A673 (cell line): ENCODE measurements around the gene RAP1GAP. TPM values are rescaled to one million over a fixed set of nuclear protein-coding genes. Genes with fewer than 3 reads are reported as not detected.

Source experiments
- BruUV-seq: library from RNA; stranded (reverse); fragments of 400-500 nt; replicated peaks from 2 replicates; lab custom pipeline; 2021; lab: Mats Ljungman, UMichigan
- CTCF ChIA-PET: fragments of 300-600 bp; sonication (Branson Sonifier 250); formaldehyde crosslinking; loops from one replicate; lab custom pipeline; 2022; ENCODE audit warnings: antibody characterized with exemption; lab: Charles Lee
- POLR2A ChIA-PET: fragments of 300-600 bp; sonication (Branson Sonifier 250); formaldehyde crosslinking; loops from one replicate; lab custom pipeline; 2022; ENCODE audit warnings: antibody characterized with exemption; ENCODE audit not compliant: low non-redundant PET; lab: Charles Lee
- DNase-seq: peaks from one replicate; pipeline ENCODE4 v3.0.0-alpha.2; 2015; ENCODE audit warnings: low spot score
- H3K27ac ChIP-seq: fragments of 200-600 bp; sonication (generic); 2 replicates; pipeline ENCODE4 v1.5.1; 2016; ENCODE audit warnings: mixed run types, low read depth, mild to moderate bottlenecking, mixed read lengths, antibody characterized with exemption, low read length; ENCODE audit not compliant: poor library complexity, severe bottlenecking
- H3K27me3 ChIP-seq: fragments of 200-600 bp; sonication (generic); replicated peaks from 2 replicates; pipeline ENCODE4 v1.6.1; 2017; ENCODE audit warnings: mixed run types, low read depth, mild to moderate bottlenecking, mixed read lengths, antibody characterized with exemption, low read length; ENCODE audit not compliant: insufficient read depth, poor library complexity
- H3K36me3 ChIP-seq: fragments of 200-600 bp; sonication (generic); 2 replicates; pipeline ENCODE4 v1.6.1; 2016; ENCODE audit warnings: mixed run types, mild to moderate bottlenecking, mixed read lengths, antibody characterized with exemption, low read length; ENCODE audit not compliant: insufficient read depth, poor library complexity, severe bottlenecking
- H3K4me1 ChIP-seq: fragments of 200-600 bp; sonication (generic); 2 replicates; pipeline ENCODE4 v1.6.1; 2017; ENCODE audit warnings: mixed run types, mild to moderate bottlenecking, mixed read lengths, antibody characterized with exemption, low read length; ENCODE audit not compliant: insufficient read depth, poor library complexity, severe bottlenecking
- H3K4me3 ChIP-seq: fragments of 200-600 bp; sonication (generic); 2 replicates; pipeline ENCODE4 v1.5.1; 2016; ENCODE audit warnings: low read depth, mixed run types, mild to moderate bottlenecking, mixed read lengths, low read length; ENCODE audit not compliant: poor library complexity, severe bottlenecking
- H3K9me3 ChIP-seq: fragments of 200-600 bp; sonication (generic); 2 replicates; pipeline ENCODE4 v1.6.1; 2016; ENCODE audit warnings: mixed run types, low read depth, mild to moderate bottlenecking, mixed read lengths, antibody characterized with exemption, low read length; ENCODE audit not compliant: poor library complexity, severe bottlenecking
- EZH2 ChIP-seq: fragments of 200-600 bp; sonication (generic); IDR thresholded peaks from 2 replicates; pipeline ENCODE4 v1.6.1; 2017; ENCODE audit warnings: borderline replicate concordance, low read depth, mild to moderate bottlenecking, mixed read lengths, antibody characterized with exemption, low read length; ENCODE audit not compliant: poor library complexity, severe bottlenecking
- intact Hi-C: fragments of 100-400 bp; cut with micrococcal nuclease; formaldehyde crosslinking; loops from one replicate; pipeline ENCODE4 v1.10.0; 2022; ENCODE audit not compliant: unreplicated experiment
- total RNA-seq: library from RNA; stranded (reverse); gene quantifications from 2 replicates; pipeline ENCODE4 v1.2.3, GENCODE V29; 2021
- TF ChIP-seq, protein P1 (sequence below): fragments of 300-800, 200-600 bp; sonication (generic); conservative IDR thresholded peaks from 2 replicates; pipeline ENCODE4 v1.5.1; 2017; ENCODE audit warnings: low read depth, mild to moderate bottlenecking, antibody characterized with exemption, low read length, moderate library complexity, mixed read lengths

The RAP1GAP gene
- total RNA-seq, 1 experiment from 2014 or later = 37.7 TPM

- H3K27me3 ChIP-seq = no peaks in the 10 kb centered on the region
- intact Hi-C loops = loop anchor here (5.0 to 10.0 kb wide), 4 partner anchors 147 to 758 kb away; no protein-coding TSS in a partner anchor
- no peak overlapping the region for H3K27ac ChIP-seq
- DNase-seq = peak; percentile 75
- TF ChIP-seq, protein P1, sequence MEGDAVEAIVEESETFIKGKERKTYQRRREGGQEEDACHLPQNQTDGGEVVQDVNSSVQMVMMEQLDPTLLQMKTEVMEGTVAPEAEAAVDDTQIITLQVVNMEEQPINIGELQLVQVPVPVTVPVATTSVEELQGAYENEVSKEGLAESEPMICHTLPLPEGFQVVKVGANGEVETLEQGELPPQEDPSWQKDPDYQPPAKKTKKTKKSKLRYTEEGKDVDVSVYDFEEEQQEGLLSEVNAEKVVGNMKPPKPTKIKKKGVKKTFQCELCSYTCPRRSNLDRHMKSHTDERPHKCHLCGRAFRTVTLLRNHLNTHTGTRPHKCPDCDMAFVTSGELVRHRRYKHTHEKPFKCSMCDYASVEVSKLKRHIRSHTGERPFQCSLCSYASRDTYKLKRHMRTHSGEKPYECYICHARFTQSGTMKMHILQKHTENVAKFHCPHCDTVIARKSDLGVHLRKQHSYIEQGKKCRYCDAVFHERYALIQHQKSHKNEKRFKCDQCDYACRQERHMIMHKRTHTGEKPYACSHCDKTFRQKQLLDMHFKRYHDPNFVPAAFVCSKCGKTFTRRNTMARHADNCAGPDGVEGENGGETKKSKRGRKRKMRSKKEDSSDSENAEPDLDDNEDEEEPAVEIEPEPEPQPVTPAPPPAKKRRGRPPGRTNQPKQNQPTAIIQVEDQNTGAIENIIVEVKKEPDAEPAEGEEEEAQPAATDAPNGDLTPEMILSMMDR = peak; percentile 88
- TF ChIP-seq EZH2 = no peak
- H3K9me3 ChIP-seq = no peaks in the 10 kb centered on the region
- H3K36me3 ChIP-seq = no peaks in the 10 kb centered on the region
- H3K4me1 ChIP-seq = peaks cover 19% of the 10 kb centered on the region
- H3K4me3 ChIP-seq = peak overlapping the region; percentile 29
- ChIA-PET CTCF (interaction anchor here (0.7 kb wide), 1 partner anchor 141 kb away, joined by 5 read pairs; no protein-coding TSS in a partner anchor), POLR2A (no interaction called here)
- BruUV-seq = no TSS peak
Observed at GRCh38 chr1:21659099-21659923, 9.8 kb downstream of the RAP1GAP start.

DNA sequence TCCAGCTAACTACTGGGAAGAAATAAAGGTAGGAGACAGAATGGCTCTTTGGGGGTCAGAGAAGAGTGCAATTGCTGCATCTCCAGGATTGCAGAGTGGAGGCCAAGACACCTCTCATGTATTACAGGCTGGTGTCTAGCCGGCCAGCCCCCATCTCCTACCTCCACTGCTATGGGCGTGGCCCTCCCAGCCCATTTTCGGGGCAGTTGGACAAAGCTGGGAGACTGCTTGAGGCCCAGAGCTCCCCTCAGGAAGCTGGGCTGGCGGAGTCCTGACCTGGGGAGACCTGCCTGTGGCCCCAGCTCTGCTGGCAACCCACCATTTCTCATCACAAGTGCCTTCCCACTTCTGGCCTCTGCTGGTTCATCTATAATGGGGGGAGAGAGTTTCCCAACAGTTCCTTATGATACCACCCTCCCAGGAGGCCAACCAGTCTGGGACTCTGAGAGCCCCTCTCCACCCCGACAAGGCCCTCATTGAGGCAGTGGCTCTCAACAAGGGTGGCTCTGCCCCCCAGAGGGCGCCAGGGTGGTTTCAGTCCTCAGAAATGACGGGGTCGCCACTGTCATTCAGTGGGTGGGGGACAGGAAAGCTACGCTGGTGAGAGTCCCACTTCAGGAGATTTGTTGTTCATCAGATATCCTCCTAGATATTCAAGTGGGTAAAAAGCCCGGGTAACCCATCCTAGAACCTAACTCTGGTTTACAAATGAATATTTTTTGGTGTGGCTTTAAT lies 11.5 kb downstream of the RAP1GAP start:
- ChIA-PET CTCF (no interaction called here), POLR2A (no interaction called here)
- Histone ChIP-seq H3K9me3 (no peaks in the 10 kb centered on the region), H3K27ac (no peak overlapping the region), H3K36me3 (no peaks in the 10 kb centered on the region), H3K4me3 (no peak overlapping the region), H3K4me1 (peaks cover 35% of the 10 kb centered on the region), H3K27me3 (no peaks in the 10 kb centered on the region)
- no TSS peak for BruUV-seq
- no peak for DNase-seq
- intact Hi-C loops = loop anchor here (5.0 to 10.0 kb wide), 4 partner anchors 145 to 760 kb away; no protein-coding TSS in a partner anchor
- TF ChIP-seq, protein P1 = no peak
- TF ChIP-seq EZH2 = no peak

DNA sequence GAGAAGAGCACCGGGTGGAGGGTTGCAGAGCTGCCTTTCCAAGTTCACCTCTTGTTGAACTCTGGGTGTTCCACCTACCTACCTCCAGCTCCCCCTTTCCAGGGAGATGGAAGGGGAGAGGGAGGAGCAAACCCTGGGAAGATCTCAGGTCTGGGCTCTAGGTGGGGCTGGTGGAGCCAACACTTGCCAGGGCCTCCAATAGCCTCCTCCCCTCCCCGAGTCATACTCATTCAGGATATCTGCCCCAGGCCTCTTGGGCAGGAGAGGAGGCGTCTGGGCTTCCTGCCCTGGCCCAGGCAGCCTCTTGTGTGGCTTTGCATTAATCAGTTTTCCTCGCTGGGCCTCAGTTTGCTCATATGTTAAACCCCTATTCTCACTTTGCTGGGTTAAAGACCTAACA lies 13.4 kb downstream of the RAP1GAP start:
- peak; percentile 63 for DNase-seq
- POLR2A ChIA-PET = no interaction called here
- Histone ChIP-seq H3K27ac (peak overlapping the region; percentile 80), H3K27me3 (no peaks in the 10 kb centered on the region), H3K36me3 (no peaks in the 10 kb centered on the region), H3K4me1 (peaks cover 50% of the 10 kb centered on the region), H3K9me3 (no peaks in the 10 kb centered on the region), H3K4me3 (no peak overlapping the region)
- intact Hi-C loops = loop anchor here (5.0 to 10.0 kb wide), 4 partner anchors 143 to 762 kb away; no protein-coding TSS in a partner anchor
- CTCF ChIA-PET = no interaction called here
- no peak for TF ChIP-seq EZH2
- TF ChIP-seq, protein P1 = peak; percentile 34; the same call in 1 of the 2 replicates
- BruUV-seq = no TSS peak
